Panc1 (cell line): Measurements from ENCODE around the gene GPC1.

ENCODE experiments used
- CTCF ChIP-seq: fragments of 450-650 bp; IDR thresholded peaks from 2 replicates; pipeline ENCODE4 v1.5.1; 2017; ENCODE audit warnings: mild to moderate bottlenecking
- POLR2AphosphoS5 ChIP-seq: IDR thresholded peaks from 2 replicates; pipeline ENCODE4 v1.6.1; 2012; ENCODE audit warnings: mild to moderate bottlenecking, low read depth, low read length, moderate library complexity
- SIN3A ChIP-seq: IDR thresholded peaks from 2 replicates; pipeline ENCODE4 v1.6.1; 2012; ENCODE audit warnings: low read depth, mild to moderate bottlenecking, low read length, moderate library complexity, borderline replicate concordance; ENCODE audit not compliant: insufficient read depth

GRCh38 chr2:240457223-240458043 lies 22.0 kb downstream of the GPC1 start:
- TF ChIP-seq CTCF (no peak), SIN3A (no peak), POLR2AphosphoS5 (no peak)
